Brain microvascular endothelial cell (primary cell): ENCODE results near the gene GLT6D1.
A peak's percentile ranks its signal among the peaks of the same experiment; 100 is the strongest.

Experiments used
- DNase-seq: peaks from one replicate; pipeline ENCODE4 v3.0.0-alpha.2; 2020
- H3K27ac ChIP-seq: fragments of 250-450 bp; sonication (Bioruptor Pico); 2 replicates; pipeline ENCODE4 v1.5.1; 2020; ENCODE audit warnings: mild to moderate bottlenecking, moderate library complexity
- H3K27me3 ChIP-seq: fragments of 250-450 bp; sonication (Bioruptor Pico); replicated peaks from 2 replicates; pipeline ENCODE4 v1.5.1; 2020; ENCODE audit warnings: mild to moderate bottlenecking
- H3K36me3 ChIP-seq: fragments of 250-450 bp; sonication (Bioruptor Pico); replicated peaks from 2 replicates; pipeline ENCODE4 v1.5.1; 2020; ENCODE audit warnings: mild to moderate bottlenecking
- H3K4me3 ChIP-seq: 2 replicates; pipeline ENCODE4 v1.5.1; 2011; ENCODE audit warnings: low read depth, mild to moderate bottlenecking, control low read depth, low read length, moderate library complexity
- in situ Hi-C: cut with HindIII; loops from 2 replicates; pipeline ENCODE4 v1.10.0; 2017; ENCODE audit warnings: low sequenced_read_pairs, low pct_ligation_motif_present
- TF ChIP-seq, protein P1 (sequence below): IDR thresholded peaks from 2 replicates; pipeline ENCODE4 v1.5.1; 2011; ENCODE audit warnings: low read depth, mild to moderate bottlenecking, moderate library complexity, low read length, control low read depth, inconsistent platforms; ENCODE audit errors: missing control alignments

GLT6D1 gene

DNA sequence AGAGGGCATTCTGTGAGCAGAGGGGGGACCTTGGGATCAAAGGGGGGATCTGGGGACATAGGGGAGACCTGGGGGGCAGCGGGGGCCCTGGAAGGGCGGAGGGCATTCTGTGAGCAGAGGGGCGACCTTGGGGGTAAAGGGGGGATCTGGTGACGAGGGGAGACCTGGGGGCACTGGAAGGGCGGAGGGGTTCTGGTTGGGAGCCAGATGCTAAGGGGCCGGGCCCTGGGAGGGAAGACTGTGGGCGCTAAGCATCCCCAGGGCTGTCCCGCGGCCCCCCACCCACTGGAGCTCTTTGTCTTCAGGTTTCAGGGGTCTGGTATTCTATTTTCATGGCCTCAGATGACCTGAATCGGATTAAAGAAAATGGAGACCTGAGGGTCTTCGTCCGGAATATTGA, 24.5 kb upstream of the GLT6D1 start:
- in situ Hi-C loops, result no loop called here
- no peaks in the 10 kb centered on the region for H3K27me3 ChIP-seq
- DNase-seq, result no peak
- H3K4me3 ChIP-seq, result no peak overlapping the region
- H3K27ac ChIP-seq, result no peak overlapping the region
- TF ChIP-seq, protein P1, sequence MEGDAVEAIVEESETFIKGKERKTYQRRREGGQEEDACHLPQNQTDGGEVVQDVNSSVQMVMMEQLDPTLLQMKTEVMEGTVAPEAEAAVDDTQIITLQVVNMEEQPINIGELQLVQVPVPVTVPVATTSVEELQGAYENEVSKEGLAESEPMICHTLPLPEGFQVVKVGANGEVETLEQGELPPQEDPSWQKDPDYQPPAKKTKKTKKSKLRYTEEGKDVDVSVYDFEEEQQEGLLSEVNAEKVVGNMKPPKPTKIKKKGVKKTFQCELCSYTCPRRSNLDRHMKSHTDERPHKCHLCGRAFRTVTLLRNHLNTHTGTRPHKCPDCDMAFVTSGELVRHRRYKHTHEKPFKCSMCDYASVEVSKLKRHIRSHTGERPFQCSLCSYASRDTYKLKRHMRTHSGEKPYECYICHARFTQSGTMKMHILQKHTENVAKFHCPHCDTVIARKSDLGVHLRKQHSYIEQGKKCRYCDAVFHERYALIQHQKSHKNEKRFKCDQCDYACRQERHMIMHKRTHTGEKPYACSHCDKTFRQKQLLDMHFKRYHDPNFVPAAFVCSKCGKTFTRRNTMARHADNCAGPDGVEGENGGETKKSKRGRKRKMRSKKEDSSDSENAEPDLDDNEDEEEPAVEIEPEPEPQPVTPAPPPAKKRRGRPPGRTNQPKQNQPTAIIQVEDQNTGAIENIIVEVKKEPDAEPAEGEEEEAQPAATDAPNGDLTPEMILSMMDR, result no peak
- H3K36me3 ChIP-seq, result no peaks in the 10 kb centered on the region

DNA sequence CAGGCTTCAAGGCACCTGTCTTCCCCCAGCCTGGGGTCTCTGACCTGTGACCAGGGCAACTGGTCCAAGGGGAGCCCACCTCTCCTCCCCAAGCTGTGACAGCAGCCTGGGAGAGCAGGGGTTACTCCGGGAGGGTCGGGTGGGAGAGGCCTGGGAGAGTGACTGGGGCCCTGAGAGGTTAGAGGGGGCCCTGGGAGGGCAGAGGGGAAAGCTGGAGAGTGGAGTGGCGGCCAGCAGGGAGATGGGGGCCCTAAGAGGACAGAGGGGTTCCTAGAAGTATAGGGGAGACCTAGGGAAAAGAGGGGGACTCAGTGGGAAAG, 24.1 kb upstream of the GLT6D1 start:
- TF ChIP-seq, protein P1, result no peak
- no peak overlapping the region for H3K27ac ChIP-seq
- DNase-seq, result no peak
- no peaks in the 10 kb centered on the region for H3K36me3 ChIP-seq
- in situ Hi-C loops, result no loop called here
- H3K27me3 ChIP-seq, result no peaks in the 10 kb centered on the region
- no peak overlapping the region for H3K4me3 ChIP-seq

DNA sequence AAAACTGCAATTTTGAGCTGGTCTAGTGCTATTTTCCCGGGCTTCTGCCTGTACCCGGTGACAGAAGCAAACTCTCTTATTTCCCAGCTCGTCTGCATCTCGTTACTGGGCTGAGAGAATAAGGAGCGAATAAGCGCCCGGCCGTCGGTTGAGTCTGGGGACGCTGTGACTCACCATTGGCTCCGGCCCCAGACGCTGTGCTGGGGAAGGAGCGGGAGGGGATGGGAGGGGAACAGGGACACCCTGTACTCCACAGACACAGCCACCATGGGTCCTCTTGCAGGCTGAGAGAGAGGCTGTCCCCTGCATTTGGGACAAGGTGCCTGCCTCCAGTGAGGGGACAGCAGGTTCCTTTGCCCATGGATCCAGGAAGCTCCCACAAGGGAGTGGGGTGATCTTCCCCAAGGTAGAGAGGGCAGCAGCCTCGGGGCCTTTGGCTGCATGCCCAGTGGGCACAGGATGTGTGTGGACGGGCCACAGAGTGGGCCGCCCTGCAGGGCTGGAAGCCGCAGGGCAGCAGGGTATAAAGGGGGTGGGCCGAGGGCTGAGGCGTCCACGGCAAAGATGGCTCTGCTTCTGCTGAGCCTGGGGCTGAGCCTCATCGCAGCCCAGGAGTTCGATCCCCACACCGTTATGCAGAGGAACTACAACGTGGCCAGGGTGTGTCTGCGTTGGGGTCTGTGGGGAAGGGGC, 23.6 kb upstream of the GLT6D1 start, which contains the start of gene LCN9:
Gene LCN9 (plus strand): TSS at position 552 of the 693 bp plus-strand sequence. CDS start 13 bp downstream, at position 565.
- TF ChIP-seq, protein P1, result no peak
- DNase-seq, result peak; percentile 8
- Histone ChIP-seq H3K36me3 (no peaks in the 10 kb centered on the region), H3K27me3 (no peaks in the 10 kb centered on the region), H3K27ac (no peak within 1 kb of the TSS), H3K4me3 (no peak within 1 kb of the TSS)
- in situ Hi-C loops, result no loop called here

DNA sequence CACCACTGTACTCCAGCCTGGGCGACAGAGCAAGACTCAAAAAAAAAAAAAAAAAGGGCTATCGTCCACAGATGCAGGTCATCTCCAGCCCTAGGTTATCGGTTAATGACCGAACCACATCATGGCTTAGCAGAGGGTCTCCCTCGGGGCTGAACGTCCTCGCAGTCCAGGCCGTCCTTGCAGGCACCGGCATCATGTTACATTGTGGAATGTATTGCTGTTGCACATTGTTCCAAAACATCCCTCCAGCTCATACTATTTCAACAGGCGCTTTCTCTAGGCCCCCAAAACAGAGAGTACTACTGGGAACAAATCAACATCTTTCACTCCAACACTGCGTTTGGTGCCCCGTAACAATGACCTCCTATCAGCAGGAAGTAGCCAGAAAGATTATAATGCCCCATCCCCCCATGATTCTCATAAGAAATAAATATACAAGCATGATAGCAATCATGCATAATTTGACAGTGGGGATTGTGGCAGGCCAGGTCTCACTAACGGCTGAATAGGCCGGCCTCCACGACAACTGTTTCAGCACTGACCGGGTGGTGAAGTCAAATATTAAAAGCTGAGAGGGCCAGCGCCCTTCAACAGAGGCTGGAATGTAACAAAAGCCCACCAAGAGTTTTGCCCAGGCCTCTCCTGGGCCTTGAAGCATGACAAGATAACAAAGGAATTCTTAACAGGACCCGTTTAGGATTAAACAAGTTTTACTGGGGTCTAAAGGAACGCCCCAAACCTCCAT, 22.6 kb upstream of the GLT6D1 start:
- H3K27ac ChIP-seq, result no peak overlapping the region

DNA sequence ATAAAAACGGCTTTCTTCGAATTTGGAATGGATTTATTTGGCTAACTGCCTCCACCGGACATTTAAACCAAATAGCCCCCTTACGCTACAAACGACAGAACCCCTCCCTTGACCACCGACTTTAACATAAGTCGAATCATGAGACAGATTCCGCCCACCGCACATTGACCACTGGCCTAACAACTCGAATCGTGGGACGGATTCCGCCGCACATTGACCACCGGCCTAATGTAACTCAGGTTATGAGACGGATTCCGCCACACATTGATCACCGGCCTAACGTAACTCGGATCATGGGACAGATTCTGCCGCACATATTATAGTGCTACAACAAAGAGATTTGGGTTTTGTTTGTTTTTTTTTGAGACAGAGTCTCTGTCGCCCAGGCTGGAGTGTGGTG, 21.1 kb upstream of the GLT6D1 start:
- TF ChIP-seq, protein P1, result no peak
- H3K27ac ChIP-seq, result no peak overlapping the region
- H3K4me3 ChIP-seq, result no peak overlapping the region
- no peak for DNase-seq
- H3K27me3 ChIP-seq, result no peaks in the 10 kb centered on the region
- in situ Hi-C loops, result no loop called here
- H3K36me3 ChIP-seq, result no peaks in the 10 kb centered on the region

More for the DNA sequence above, 22.6 kb upstream of the GLT6D1 start:
- Histone ChIP-seq H3K36me3 (no peaks in the 10 kb centered on the region), H3K27me3 (no peaks in the 10 kb centered on the region), H3K4me3 (no peak overlapping the region)
- TF ChIP-seq, protein P1, result no peak
- in situ Hi-C loops, result no loop called here
- DNase-seq, result no peak
